Neural crest cell (in vitro differentiated cells): ENCODE results near the gene ARPIN. TPM values are rescaled to one million over a fixed set of nuclear protein-coding genes. Genes with fewer than 3 reads are reported as not detected.

Source experiments
- DNase-seq: peaks from one replicate; pipeline ENCODE4 v3.0.0; 2021; ENCODE audit warnings: low read depth, mixed read lengths, low spot score
- H3K27ac Mint-ChIP-seq: one replicate; pipeline ENCODE4 v1.8.0; 2021; ENCODE audit warnings: mild to moderate bottlenecking, mixed read lengths; ENCODE audit not compliant: unreplicated experiment
- H3K27me3 Mint-ChIP-seq: 2 replicates; pipeline ENCODE4 v1.8.0; 2021; ENCODE audit warnings: low read depth, mild to moderate bottlenecking, mixed read lengths
- H3K36me3 Mint-ChIP-seq: 2 replicates; pipeline ENCODE4 v1.8.0; 2021; ENCODE audit warnings: low read depth, mild to moderate bottlenecking, mixed read lengths
- H3K4me1 Mint-ChIP-seq: 2 replicates; pipeline ENCODE4 v1.8.0; 2021; ENCODE audit warnings: mixed read lengths
- H3K4me3 Mint-ChIP-seq: one replicate; pipeline ENCODE4 v1.8.0; 2021; ENCODE audit warnings: mild to moderate bottlenecking, mixed read lengths
- H3K9me3 Mint-ChIP-seq: 2 replicates; pipeline ENCODE4 v1.8.0; 2021; ENCODE audit warnings: mixed read lengths
- total RNA-seq: library from RNA; stranded (reverse); gene quantifications from 2 replicates; pipeline ENCODE4 v1.2.1, GENCODE V29; 2021
- TF ChIP-seq, protein P1 (sequence below): fragments of 200-600 bp; sonication (generic); conservative IDR thresholded peaks from 2 replicates; pipeline ENCODE4 v1.5.0; 2021; ENCODE audit warnings: antibody characterized with exemption, mild to moderate bottlenecking

Gene ARPIN
- total RNA-seq, 1 donor from 2014 or later: 26.0 TPM

DNA sequence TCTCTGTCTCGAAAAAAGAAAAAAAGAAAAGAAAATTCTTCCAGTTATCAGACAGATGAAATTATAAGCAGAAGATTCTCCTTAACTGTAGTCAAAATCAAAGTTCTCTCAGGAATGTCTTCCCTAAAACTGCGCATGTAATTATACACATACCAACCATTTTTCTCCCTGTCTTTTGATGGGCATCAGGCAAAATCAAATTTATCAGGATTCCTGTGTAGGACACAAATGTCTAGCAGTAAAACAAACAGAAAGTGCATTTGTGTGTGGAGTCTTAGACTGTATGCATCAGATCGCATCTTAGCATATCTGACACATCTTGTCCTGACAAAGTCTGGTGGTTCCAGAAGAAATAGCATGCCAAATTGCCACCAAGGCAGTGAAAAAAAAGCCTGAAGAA, 3.9 kb upstream of the ARPIN start:
- TF ChIP-seq, protein P1, sequence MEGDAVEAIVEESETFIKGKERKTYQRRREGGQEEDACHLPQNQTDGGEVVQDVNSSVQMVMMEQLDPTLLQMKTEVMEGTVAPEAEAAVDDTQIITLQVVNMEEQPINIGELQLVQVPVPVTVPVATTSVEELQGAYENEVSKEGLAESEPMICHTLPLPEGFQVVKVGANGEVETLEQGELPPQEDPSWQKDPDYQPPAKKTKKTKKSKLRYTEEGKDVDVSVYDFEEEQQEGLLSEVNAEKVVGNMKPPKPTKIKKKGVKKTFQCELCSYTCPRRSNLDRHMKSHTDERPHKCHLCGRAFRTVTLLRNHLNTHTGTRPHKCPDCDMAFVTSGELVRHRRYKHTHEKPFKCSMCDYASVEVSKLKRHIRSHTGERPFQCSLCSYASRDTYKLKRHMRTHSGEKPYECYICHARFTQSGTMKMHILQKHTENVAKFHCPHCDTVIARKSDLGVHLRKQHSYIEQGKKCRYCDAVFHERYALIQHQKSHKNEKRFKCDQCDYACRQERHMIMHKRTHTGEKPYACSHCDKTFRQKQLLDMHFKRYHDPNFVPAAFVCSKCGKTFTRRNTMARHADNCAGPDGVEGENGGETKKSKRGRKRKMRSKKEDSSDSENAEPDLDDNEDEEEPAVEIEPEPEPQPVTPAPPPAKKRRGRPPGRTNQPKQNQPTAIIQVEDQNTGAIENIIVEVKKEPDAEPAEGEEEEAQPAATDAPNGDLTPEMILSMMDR: no peak
- Mint-ChIP-seq H3K4me1 (peaks cover 21% of the 10 kb centered on the region), H3K9me3 (no peaks in the 10 kb centered on the region), H3K36me3 (no peaks in the 10 kb centered on the region), H3K27ac (no peak overlapping the region), H3K4me3 (no peak overlapping the region), H3K27me3 (no peaks in the 10 kb centered on the region)
- no peak for DNase-seq

GRCh38 chr15:89912145-89912673, 543 bp downstream of the ARPIN start:
- Mint-ChIP-seq H3K4me3 (peak overlapping the region; percentile 86), H3K36me3 (peaks cover 6% of the 10 kb centered on the region), H3K4me1 (peaks cover 29% of the 10 kb centered on the region), H3K27me3 (no peaks in the 10 kb centered on the region), H3K9me3 (no peaks in the 10 kb centered on the region), H3K27ac (peak overlapping the region; percentile 92)
- TF ChIP-seq, protein P1: no peak
- peak; percentile 38 for DNase-seq

- Mint-ChIP-seq H3K36me3 (peaks cover 6% of the 10 kb centered on the region), H3K4me1 (peaks cover 29% of the 10 kb centered on the region), H3K4me3 (peak overlapping the region; percentile 86), H3K9me3 (no peaks in the 10 kb centered on the region), H3K27ac (no peak overlapping the region), H3K27me3 (no peaks in the 10 kb centered on the region)
- no peak for DNase-seq
- TF ChIP-seq, protein P1: no peak
Observed at GRCh38 chr15:89910891-89911626, 1.7 kb downstream of the ARPIN start.

- Mint-ChIP-seq H3K4me1 (peaks cover 25% of the 10 kb centered on the region), H3K27me3 (no peaks in the 10 kb centered on the region), H3K27ac (no peak overlapping the region), H3K9me3 (no peaks in the 10 kb centered on the region), H3K4me3 (peak overlapping the region; percentile 58), H3K36me3 (peaks cover 9% of the 10 kb centered on the region)
- DNase-seq: no peak
- TF ChIP-seq, protein P1: no peak
Observed at GRCh38 chr15:89909611-89910010, 3.1 kb downstream of the ARPIN start.

- no peak overlapping the region for H3K27ac Mint-ChIP-seq
- no peak overlapping the region for H3K4me3 Mint-ChIP-seq
- no peak for DNase-seq
- H3K9me3 Mint-ChIP-seq: no peaks in the 10 kb centered on the region
- peaks cover 20% of the 10 kb centered on the region for H3K4me1 Mint-ChIP-seq
- H3K27me3 Mint-ChIP-seq: no peaks in the 10 kb centered on the region
- TF ChIP-seq, protein P1: no peak
- peaks cover 9% of the 10 kb centered on the region for H3K36me3 Mint-ChIP-seq
Observed at GRCh38 chr15:89908226-89908625, 4.5 kb downstream of the ARPIN start.
